Right lobe of liver (tissue), 4 donors: Measurements from ENCODE around the gene DNAJB14.

Experiments used
- POLR2A ChIP-seq: fragments of 450-650 bp; IDR thresholded peaks from one replicate; pipeline ENCODE4 v1.6.1; 2017; ENCODE audit warnings: antibody characterized with exemption, mild to moderate bottlenecking
- TF ChIP-seq, protein P1 (sequence below), 4 donors: fragments of 200-600 bp in 3 of 4; fragments of 450-650 bp in 1 of 4; IDR thresholded peaks; one replicate each; pipeline versions ENCODE4 v1.5.1 to v1.8.0; 2016 to 2022; ENCODE audit warnings: antibody characterized with exemption in 4 of 4, mild to moderate bottlenecking in 2 of 4
- donor health status: DM: no; HTN: no; CAD: no.
- donor health status: DM: no; HTN: no; CAD: no.
- donor health status: DM: no; HTN: yes; CAD: no.

DNA sequence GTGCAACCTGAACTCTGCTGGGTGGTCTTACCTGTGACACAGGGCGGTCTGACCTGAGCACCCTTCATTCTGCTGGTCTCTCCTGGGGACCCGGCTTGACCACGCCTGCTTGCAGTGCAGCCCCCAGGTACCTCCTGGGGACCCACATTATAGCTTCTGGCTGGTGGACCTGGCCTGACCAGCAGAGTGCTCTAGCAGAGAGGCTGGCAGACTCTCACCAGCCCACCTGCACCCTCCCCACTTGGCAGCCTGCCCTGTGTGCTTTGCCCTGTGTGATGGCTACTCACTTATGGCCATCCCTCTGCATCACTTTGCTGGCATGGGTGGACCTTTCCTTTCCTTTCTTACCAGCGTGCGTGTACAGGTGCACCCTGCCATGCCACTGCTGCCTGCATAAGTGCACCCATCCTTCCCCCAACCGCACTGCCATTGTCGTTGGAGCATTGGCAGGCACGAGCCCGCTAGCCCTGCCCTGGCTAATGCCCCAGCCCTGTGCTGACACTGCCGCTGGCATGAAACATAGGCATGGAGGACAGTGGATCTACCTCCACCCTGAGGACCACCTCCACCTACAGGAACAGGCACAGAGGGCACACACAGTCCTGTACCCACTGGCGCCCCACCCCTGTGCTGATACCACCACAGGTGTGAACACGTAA lies 25.2 kb upstream of the DNAJB14 start:
- TF ChIP-seq, protein P1, sequence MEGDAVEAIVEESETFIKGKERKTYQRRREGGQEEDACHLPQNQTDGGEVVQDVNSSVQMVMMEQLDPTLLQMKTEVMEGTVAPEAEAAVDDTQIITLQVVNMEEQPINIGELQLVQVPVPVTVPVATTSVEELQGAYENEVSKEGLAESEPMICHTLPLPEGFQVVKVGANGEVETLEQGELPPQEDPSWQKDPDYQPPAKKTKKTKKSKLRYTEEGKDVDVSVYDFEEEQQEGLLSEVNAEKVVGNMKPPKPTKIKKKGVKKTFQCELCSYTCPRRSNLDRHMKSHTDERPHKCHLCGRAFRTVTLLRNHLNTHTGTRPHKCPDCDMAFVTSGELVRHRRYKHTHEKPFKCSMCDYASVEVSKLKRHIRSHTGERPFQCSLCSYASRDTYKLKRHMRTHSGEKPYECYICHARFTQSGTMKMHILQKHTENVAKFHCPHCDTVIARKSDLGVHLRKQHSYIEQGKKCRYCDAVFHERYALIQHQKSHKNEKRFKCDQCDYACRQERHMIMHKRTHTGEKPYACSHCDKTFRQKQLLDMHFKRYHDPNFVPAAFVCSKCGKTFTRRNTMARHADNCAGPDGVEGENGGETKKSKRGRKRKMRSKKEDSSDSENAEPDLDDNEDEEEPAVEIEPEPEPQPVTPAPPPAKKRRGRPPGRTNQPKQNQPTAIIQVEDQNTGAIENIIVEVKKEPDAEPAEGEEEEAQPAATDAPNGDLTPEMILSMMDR (IDR thresholded peaks at IDR 0.05), result no peak
- no peak for TF ChIP-seq POLR2A
